HG02840 (cell line): ENCODE data around the gene SLCO3A1.

Experiments
- ATAC-seq: cut with Tn5 transposase; IDR thresholded peaks from one replicate; pipeline ENCODE4 v1.9.1; 2021; ENCODE audit warnings: mild to moderate bottlenecking, moderate library complexity, moderate number of reproducible peaks; ENCODE audit not compliant: unreplicated experiment, low FRiP score

Gene SLCO3A1

DNA sequence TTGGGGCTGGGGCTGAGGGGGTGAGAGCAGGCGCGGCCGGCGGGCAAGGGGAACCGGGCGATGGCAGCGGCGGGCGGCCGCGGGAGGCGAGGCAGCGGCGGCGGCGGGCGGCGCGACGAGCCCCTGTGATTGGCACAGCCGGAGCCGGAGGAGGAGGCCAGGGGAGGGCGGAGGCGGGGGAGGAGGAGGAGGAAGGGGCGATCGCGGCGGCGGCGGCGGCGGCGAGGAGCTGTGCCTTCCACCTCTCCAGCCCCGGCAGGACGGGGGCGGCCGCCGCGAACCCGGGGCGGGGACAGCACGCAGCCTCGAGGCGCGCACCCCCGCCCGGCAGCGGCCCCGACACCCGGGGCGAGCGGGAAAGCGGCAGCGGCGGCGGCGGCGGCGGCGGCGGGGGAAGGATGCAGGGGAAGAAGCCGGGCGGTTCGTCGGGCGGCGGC lies at the start of gene SLCO3A1:
TSS of gene SLCO3A1 (plus strand) at position 198 of the 437 bp plus-strand sequence.
- ATAC-seq = peak; percentile 15

DNA sequence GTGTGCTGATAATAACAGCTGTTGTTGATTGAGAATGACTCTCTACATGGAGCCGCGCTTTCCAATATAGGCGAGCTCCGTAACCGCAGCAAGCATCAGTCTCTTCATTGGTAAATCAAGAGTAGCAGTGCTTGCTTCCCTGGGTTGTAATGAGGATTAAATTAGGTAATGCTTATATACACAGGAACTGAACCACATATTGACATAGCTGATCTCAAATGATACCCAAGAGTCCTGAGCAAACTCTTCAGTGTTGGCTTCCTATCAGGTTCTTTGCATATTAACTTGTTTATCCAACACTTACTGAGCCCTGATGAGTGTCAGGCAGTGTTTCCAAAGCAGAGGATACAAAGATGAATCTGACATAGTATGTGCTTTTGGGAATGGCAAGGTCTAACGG lies 46.4 kb upstream of the SLCO3A1 start:
- no peak for ATAC-seq

DNA sequence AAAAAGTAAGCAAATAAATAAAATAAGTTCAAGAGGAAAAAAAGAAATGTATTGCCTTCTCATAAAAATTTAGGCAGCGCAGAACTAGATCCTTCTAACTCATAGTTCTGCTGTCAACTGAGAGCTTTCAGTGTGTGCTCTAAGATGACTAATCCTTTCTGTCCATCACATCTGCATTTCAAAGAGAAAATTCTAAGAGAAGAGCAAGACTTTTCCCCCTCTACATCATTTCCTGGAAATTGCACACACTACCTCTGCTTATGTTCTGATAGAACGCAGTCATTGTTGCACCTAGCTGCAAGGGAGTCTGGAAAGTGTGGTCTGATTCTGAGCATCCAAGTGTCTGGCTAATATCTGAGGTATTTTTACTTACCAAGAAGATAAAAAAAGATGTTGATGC lies 39.6 kb upstream of the SLCO3A1 start:
- ATAC-seq = no peak

DNA sequence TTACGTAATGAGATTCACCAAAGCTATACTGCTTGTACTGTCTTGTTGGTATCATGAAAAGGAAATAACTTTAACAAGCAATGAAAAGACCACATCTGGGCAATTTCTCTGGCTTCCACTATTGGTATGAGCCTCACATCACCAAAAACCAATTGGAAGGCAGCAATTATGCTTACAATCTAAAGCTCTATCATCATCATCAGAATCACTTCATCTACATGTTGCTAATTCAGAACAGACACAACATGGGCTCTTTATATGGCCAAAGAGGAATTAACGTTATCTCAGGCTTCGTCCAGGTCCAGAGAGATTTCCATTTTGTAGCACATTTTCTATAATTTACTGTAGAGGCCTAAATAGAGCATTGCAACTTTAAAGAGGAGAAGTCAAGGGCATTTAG lies 36.6 kb upstream of the SLCO3A1 start:
- no peak for ATAC-seq

DNA sequence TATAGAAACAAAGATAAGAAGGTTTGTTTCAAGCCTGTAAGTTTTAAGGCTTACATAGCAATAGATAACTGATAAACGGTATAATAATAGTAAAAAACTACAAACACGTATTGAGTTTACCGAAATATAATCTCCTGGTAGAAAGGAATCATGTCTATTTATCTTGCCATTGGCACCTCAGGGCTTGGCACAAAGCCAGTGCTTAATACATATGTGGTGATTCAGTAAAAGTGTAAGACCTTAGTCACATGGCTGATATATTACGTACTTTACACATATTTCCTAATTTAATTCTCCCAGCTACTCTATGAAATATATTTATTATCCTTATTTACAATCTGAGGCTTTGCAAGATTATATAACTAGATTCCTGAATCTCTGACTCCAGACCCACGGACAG lies 32.0 kb upstream of the SLCO3A1 start:
- no peak for ATAC-seq

DNA sequence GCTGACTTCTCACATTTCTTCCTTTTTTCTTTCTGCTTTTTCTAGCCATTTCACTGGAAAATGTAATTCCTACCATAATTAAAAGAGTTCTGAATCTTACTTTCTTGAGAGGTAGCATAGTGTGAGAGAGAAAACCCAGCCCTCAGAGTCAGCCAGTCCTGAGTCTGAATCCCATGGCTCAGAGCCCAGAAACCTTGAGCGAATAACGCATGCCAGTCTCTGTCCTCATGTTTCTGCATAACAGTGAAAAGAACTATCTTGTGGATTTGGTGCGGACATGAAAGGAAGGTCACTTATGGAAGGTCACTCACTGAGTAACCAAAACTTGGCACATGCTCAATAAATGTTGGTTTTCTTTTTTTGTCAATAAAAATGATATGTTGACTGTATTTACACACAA lies 29.3 kb upstream of the SLCO3A1 start:
- no peak for ATAC-seq

DNA sequence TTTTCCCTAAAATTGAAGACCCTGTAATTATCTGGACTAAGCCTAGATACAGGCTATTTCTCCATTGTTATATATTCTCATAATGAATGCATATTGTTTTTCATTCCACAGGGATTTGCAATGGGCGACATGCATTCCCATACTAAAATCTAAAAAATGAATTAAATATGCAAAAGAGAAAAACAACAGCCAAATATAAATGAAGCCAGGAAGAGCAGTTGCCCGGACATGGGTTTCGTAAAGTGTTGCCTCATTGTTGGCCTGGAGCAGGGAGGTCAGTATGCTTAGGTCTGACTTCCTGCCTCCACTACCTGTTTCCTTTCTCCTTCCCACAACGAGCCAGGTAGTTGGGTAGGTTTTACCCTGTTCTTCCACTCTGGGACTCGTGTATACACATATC lies 27.1 kb upstream of the SLCO3A1 start:
- no peak for ATAC-seq

DNA sequence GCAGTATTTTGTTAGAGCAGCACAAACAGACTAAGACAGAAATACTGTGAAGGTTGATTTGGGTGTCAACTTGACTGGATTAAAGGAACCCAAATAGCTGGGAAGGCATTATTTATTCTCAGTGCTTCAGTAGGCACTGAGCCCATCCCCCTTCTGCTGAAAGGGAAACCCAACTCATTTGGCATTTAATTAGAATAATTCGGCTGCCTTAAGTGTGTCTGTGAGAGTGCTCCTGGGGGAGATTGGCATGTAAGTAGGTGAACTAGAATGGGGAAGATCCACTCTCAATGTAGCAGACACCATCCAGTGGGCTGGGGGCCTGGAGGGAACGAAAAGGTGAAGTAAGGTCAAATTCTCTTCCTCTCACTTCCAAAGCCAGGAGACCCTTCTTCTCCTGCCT lies 20.5 kb upstream of the SLCO3A1 start:
- ATAC-seq = no peak

DNA sequence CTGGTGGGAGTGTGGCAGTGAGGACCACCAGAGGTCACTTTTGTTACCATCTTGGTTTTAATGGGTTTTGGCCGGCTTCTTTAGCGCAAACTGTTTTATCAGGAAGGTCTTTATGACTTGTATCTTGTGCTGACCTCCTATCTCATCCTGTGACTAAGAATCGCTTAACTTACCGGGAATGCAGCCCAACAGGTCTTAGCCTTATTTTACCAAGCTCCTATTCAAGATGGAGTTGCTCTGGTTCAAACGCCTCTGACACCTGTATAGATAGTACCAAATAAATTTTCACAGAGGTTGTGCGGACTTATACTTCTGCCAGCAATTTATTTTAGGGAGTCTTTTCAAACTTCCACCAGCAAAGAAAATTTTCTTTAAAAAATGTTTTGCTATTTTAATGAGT lies 13.6 kb upstream of the SLCO3A1 start:
- no peak for ATAC-seq

DNA sequence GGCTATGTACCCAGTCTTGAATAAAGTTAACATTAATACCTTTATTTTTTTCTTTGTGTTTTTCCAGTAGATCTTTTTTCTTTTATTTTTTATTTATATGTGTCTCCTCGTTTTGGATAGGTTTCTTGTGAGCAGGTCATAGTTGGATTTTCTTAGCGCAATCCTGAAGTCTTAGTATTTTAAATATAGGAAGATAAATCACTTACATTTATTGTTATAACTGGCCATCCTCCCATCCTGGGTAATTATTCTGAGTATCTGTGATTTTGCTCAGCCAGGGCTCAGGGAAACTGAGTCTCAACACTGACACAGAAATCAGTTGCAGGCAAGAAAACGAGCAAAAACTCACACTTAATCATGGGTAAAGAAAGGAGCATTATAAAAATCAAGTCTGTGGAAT lies 11.6 kb upstream of the SLCO3A1 start:
- ATAC-seq = no peak

DNA sequence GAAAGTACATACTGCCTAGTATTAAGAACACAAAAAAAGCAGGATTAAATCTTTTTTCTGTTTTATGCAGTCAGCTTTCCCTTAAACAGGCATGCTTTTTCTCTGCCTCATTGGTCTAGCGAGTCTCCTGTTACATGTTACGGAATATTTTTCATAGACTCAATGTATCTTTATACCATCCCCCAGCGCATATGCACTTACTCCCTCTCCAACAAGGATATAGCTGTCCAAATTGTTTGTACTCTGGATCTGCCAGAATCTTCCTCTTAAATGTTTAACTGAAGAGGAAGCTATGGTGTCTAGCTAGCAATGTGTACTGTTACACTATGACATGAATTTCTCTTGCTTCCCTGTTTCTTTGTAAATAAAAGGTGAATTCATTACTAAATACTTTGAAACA lies 9.2 kb upstream of the SLCO3A1 start:
- no peak for ATAC-seq

DNA sequence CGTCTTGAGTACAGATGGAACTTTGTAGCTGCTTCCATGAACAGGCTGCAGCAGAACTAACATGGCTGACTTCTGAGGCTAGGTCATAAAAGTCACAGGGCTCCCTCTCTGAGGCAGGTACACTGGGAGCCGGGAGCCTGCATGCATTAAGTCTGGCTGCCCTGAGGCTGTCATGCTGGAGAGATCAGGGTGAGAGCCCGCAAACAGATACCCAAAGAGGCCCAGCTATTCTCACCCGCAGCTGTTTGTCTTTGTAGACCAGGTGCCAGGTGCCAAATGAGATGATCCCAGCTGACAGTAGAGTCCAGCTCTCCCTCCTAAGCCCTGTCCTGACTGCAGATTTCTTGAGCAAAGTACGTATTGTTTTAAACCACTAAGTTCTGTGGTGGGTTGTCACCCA lies 8.6 kb upstream of the SLCO3A1 start:
- ATAC-seq = no peak

DNA sequence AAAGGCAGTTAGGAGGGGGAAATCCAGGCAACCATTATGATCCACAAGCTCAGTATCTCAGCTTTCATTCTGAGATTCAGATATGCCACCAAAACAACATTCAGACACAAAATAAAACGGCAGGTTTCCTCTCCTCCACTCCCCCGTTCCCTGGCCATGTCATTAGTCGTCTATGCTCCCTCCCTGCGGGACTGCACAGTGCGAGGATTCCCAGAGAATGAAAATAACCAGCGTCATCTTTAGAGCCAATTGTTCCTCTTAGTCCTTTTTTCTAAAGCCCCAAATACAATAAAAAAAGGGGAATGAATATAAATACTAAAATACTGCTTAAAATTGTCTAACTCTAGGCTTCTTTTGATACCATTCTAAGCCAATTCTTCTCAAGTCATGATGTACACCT lies 7.8 kb upstream of the SLCO3A1 start:
- ATAC-seq = no peak

DNA sequence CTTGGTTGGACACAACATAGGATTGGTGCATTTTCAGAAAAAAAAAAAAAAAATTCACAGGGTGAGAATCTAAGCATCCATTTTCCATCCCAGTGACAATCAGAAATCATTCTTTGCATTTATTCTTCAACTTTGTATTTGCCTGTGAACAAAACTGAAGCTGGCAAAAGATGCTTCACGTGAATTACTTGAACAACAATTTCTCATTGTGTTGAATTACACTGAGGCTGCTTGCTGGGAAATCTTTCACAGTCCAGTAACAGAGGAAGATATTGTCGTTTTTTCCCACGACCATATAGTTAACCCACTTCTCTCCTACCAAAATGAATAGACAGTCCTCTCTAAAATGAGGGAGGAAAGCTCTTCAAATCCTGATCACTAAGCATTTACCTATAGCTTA lies 4.3 kb upstream of the SLCO3A1 start:
- no peak for ATAC-seq

DNA sequence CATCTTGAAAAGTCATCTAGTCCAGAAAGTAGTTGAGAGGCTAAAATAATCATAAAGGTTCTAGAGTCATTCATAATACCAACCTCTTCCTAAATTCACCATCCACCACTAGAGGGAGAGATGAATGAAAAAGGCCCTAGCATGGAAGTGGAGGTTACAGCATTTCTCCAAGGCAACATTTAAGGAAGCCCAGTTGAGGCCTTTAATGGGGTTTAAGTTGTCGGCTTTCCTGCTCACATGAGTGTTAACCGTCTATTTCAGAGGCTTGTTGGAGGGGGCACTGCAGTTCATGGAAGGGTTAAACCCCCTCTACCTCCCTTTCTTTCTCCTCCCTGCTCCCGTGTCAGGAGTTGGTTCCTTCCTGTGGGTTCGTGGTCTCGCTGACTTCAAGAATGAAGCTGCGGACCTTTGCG lies 3.8 kb upstream of the SLCO3A1 start:
- ATAC-seq = no peak

DNA sequence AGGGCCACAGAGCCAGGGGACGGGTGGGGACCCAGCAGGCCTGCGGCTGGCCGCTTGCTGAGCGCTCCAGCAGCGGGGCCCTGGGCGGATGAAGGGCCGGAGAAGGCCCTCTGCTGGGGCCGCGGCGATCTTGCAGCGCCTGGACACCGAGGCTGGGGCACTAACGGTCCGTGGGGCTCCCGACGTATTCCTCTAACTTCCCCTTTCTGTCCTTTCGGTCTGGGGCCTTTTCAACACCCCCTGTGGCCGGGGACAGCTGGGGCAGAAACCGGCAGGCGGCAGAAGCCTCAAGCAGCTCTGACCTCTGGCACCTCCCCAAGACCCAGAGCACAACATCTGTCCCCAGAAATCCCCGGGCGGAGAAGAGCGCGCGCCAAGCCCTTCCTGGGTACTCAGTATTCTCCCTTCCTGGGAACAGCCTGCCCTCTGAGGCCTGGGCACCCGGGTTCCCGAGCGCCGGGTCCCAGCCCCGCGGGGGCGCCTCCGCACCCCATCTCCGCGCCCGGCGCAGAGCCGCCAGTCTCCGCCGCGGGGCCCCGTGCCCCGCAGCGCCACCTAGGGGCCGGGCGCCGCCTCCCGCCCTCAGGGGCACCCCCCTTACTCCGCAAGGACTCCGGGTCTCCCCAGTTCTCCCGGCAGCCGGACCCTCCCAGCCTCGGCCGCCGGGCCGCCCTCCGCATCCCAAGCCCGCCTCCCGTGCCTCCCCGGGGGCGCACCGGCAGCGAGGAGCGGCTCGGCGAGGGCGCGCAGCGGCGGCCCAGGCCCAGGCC lies 582 bp upstream of the SLCO3A1 start:
- ATAC-seq = peak; percentile 43

DNA sequence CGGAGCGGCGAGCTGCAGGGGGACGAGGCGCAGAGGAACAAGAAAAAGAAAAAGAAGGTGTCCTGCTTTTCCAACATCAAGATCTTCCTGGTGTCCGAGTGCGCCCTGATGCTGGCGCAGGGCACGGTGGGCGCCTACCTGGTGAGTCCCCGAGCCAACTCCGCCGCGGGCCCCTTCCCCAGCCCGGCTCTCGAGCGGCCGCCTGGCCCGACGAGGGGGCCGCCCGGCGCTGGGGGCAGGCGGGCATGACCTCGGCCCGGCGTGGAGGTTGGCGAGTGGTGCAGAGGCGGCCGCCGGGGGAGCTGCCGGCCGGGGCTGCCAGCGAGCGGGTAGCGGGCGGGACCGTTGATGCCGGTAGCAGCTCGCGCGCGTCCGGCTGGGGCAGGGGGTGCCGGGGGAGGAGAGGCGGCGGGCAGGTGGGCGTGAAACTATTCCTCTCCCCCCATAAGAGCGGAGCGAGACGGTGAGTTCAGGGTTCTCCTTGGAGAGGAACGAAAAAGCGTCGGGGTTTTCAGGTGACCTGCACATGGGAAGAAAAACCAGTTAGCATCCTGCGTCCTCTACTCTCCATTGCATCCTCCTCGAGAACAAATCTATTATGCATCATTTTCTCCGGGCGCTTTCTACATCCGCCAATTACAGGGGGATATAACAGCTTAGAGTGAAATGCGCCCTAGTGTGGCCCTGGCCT lies 585 bp downstream of the SLCO3A1 start:
- no peak for ATAC-seq

DNA sequence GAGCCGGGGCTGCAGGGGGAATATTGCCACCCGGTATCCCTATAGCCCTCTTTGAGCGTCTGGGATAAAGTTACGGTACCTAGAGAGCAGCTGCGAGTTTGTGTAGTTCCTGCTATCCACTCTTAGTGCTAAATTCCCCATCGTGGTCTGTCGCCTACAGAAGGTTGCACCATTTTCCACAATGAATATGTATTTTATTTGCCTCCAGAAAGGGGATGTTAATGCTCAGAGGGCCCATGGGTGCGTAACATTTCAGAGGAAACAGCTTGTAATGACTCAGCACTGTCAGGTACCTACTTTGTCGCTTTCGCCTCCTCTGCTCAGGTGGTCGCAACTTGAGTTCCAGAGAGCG lies 1.1 kb downstream of the SLCO3A1 start:
- ATAC-seq = no peak

DNA sequence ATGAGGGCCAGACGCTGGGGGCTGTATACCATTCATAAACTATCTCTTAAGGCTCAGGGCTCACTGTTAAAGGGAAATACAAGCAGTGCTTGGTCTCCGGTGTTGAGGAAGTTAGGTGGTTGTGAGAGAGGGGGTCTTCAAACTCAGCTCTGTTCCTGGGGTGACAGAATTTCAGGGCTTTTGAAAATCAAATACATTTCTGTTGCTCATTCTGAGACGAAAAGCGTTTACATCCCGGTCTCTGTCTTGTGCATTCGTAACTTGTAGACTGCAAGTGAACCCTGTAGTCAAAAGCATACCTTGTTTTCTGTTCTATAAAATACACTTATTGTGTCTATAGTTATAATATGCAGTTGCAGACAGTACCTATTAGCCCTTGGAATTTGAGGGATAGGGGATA lies 1.7 kb downstream of the SLCO3A1 start:
- no peak for ATAC-seq

DNA sequence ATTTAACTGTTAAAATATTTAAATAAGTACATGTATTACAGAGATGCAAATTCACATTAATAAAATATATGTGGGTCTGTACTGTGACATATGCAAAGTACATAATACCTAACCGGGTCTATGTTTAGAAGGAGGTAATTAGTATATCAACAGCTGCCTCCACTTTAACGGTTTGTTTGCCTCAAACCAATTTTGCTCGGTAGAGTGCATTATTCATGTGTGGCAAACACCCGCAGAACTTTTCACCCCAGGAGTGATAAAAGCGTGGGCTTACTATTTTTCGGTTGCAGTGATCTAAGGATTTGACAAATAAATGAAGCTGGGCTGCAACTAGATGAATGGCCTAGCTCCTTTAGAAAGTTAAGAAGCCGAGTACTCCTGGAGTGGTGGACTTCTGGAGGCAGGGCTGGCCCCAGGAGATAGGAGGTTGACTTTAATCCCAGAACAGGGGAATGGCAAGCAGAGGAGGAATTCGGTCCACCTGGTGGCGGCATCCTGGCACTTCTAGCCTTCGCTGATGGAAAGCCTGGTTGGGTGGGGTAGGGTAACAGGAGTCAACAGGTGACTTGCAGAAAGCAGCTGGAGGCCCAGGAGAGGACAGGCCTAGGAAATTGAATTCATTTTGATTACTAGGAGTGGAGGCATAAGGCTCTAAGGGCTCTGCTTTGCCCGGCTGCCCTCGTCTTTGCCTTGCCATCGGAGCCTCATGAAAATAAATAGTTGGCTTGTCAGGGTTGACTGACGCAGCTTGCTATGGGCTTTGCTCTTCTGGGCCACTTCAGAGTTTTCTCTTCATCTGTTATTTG lies 2.4 kb downstream of the SLCO3A1 start:
- no peak for ATAC-seq

DNA sequence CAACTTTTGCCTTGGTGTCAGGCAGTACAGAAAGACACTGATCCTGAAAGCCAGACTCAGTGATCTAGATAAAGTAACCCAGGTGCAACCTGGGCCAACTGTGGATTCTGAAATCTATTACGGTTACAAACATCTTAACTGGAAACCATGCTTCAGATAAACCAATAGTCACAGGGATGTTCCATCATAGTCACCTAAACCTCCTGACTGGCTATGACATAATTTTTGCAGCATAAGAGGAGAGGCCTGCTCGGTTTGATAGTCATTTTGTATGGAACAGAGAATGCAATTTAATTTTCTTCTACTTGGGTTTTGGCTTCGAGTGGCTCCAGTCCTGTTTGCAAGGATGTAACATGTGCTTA lies 3.7 kb downstream of the SLCO3A1 start:
- ATAC-seq = no peak

DNA sequence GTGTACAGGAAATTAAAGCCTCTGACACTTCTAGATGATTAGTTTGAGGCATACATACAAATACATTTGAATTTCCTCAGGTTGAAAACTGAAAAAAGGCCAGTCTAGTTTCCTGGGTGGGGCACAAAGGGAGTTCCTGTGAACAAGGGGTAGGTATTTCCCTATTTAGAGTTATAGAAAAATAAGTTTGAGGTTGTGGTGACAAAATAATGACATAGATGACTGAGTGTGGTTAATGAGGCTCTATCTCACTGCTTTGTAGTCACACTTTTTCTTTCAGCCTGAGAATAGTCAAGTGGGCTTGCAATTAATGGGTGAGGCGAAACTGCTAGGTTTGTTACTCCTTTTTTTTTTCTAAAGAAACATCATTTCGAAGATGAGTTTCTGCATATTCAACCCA lies 4.3 kb downstream of the SLCO3A1 start:
- peak; percentile 40 for ATAC-seq
